NCI-H146 treated with DMSO at 0.1 percent for 48 hours (cell line): Measurements from ENCODE around the gene ALG1.
"Not testable (repeated sequence)": the region's sequence is repeated elsewhere in the genome, so short reads cannot be mapped to it uniquely, and the experiment has no call there.

Experiments used
- DNase-seq: peaks from one replicate; lab custom pipeline; 2025; ENCODE audit not compliant: unreplicated experiment; lab: John Stamatoyannopoulos, UW

ALG1 gene

DNA sequence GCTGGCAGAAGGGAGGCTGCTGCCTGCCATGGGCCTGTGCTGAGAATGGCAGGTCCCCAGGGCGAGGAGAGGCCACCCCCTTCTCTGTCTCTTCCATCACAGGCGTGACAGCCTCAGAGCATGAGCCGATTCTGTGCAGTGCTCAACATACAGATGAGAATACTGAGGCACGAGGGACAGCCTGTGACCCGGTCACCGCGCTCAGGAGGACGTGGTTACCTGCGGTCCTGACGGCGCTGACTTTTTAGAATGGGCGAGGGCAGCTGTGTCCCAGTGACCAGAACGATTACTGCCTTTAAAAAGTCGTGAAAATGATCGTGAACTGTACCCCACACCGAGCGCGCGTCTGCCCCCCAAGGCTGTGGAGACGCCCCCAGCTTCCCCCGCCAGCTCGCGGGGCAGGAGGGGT, 25.4 kb downstream of the ALG1 start:
- not testable (repeated sequence) for DNase-seq

DNA sequence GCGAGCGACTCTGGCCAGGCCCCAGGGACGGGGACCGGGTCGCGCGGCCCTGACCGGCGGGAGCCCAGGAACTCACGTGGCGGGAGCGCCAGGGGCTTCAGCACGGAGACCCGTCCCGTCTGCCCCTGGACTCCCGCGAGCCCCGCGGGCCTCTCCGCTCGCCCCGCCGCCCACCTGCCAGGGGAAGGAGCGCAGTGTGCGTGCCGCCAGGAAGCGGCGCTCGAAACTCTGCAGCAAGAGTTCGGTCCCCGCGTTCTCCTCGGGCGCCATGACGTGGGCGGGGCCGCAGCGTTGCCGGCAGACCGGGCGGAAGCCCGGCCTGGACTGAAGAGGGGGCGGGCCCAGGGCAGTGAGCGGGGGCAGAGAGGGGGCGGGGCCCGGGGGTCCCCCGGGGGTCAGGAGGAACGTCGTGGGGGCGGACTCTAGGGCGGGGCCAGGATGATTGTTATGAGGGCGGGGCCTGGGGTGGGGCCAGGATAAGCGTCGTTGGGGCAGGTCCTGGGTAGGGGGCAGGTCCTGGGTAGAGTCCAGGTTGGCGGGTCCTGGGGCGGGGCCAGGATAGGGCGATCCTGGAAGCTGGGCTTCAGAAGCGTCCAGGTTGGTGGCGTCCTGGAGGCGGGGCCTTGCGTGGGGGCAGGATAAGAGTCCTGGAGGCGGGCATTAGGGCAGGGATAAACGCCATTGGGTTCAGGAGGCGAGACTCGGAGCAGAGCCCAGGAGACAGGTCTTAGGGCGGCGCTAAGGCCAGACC, 26.0 kb downstream of the ALG1 start, which contains the start of gene EEF2KMT:
TSS of gene EEF2KMT (minus strand) at position 326 of the 751 bp plus-strand sequence. CDS start at position 270, 56 bp downstream.
- DNase-seq, result peak; percentile 99

DNA sequence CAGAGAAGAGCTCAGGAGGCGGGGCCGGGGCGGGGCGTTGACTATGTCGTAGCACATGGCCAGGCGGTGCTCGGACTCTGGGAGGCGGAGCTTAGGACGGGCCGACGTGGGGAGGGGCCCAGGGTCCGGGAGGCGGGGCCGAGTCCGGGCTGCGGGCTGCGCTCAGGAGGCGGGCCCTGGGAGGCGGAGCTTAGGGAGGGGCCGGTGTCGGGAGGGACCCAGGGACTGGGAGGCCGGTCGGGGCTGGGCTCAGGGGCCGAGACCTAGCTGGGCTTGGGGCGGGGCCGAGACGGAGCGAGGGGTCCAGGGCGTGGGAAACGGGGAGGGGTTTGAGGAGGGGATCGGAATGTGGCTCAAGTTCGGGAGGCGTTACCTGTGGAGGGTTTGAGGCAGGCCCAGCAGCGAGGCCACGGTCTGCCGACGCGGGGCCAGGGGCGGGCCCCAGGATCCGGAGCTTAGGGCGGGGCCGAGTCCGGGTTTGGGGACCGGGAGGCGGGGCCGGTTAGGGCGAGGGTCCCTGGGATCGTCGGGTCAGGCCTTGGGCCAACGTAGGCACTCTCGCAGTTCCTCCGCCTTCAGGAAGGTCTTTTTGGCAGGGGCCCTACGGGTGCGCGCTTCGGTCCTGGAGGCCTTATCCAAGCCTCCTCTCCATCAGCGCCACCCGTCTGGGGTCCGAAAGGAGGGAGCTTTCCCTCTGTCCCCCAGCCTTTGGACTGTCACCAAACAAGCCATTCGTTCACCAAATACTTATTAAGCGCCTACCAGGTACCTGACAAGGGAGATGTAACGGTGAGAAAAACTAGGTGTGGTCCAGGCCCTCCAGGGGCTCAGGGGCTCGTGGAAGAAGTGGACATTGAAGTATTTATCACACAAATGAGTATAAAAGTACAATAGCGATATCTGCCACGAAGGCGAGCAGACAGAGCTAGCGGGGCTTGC, 26.8 kb downstream of the ALG1 start:
- DNase-seq, result peak; percentile 6

DNA sequence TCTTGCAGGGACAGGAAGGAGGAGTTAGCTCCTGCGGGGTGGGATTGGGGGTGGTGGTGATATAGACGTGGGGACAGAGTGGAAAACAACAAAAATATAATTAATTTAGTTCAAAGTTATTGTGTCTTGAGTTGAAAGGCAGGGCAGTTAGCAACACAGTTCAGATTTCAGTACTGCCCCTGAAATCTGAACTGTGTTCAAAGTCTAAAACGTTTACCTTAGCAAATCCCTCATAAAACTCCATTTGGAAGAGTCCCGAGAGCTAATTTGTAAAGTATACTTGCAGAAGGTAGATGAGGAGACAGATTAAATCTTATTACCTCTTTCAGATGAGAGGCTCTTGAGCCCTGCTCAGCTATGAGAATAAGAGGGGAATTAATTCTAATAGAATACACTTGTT, 27.5 kb downstream of the ALG1 start:
- DNase-seq, result not testable (repeated sequence)

DNA sequence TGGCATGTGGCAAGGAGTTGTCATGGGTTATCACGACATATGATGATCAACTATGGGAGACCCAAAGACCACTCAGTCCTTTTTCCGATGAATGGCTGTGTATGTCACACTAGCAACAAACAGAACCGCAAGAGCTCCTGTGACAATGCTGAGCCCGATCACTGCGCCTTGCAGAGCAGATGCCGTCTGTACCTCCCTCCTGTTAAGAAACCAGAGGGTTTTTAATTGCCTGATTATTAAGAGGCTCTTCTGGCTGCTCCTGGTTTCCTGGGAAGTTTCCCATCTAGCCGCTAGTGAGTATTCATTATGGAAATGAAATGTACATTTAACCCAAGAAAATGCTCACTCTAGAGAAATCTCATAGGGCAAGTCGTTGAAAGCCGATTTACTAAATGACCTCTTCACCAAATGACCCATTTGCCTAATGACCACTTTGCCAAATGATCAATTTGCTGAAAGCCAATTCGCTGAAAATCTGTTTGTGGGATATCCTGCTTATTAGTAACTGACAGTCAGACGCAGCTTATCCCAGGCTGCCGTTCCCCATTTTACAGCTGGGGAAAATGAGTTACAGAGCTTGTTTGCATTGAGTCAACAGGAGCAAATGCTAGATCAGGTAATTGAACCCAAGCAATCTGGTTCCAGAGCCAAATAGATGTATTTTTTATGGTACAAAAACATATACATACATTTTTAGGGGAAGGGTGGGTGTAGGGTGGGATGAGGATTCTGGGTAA, 31.8 kb downstream of the ALG1 start:
- not testable (repeated sequence) for DNase-seq

DNA sequence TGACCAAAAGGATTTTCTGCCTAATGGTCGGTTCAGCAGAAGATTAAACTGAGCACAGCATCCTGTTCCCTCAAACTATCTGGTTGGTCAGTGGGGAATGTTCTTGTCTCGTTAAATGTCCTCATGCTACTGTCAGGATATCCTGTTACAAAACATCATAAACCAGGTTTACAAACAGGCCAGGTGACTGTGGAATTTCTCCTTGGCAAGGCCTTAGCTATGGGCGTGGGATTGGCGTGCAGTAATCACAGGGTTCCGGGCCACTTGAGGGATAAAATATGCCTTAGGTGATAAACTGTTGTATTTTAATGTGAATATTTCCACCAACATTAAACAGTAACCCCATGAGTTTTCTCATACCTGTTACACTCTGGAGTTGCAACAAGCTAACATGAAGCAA, 33.4 kb downstream of the ALG1 start:
- not testable (repeated sequence) for DNase-seq

DNA sequence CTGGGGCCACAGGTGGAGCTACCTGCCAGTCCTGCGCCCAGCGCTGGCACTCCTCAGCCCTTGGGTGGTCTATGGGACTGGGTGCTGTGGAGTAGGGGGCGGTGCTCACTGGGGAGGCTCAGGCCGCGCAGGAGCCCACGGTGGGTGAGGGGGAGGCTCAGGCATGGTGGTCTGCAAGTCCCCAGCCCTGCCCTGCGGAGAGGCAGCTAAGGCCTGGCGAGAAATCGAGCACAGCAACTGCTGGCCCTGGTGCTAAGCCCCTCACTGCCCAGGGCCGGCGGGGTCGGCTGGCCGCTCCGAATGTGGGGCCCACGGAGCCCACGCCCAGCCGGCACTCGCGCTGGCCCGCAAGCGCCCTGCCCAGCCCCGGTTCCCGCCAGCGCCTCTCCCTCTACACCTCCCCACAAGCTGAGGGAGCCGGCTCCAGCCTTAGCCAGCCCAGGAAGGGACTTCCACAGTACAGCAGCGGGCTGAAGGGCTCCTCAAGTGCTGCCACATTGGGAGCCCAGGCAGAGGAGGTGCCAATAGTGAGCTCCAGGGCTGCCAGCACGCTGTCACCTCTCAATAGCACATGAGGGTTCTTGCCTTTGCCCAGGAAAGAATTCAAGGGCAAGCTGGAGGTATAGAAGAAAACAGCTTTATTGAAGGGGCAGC, 37.0 kb downstream of the ALG1 start:
- no peak for DNase-seq

DNA sequence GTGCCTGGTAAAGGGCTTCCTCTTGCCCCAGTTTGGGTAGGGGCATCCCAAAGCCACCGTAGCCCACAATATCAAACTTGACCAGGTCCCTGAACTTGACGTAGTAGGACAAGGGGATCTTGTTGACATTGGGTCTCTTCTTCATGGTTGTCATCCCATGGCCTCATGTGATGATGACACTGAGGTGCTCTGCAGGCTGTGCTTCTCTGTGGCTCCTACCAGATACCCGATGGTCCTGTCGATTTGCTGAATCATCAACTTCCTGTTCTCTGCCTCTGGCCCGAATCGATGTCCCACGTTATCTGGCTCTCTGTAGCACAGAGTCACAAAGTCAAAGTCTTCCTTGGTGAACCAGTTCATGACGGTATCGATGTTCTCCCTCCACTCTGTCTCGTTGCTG, 39.3 kb downstream of the ALG1 start:
- DNase-seq, result not testable (repeated sequence)

DNA sequence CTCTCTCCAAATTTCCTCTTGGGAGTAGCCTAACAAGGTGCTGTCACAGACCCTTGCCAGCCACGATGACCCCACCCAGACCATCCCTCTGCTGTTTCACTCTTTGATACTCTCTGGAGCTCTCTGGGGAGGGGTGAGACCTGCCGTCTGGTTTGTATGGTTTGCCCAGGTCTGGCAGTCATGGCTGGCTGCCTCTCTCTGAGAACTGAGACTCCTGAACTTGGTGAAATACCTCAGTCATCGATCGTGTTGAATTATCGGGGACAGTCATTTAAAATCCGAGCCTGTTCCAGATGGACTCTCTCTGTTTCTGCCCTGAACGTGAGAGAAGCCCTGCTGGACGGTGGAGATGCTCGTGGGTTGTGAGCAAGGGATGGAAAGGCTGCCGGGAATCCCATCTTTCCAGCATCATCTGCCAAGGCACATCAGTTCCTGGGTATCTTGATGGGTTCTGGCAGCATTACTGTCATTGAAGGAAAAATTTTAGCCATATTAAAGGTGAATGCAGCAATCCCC, 45.2 kb downstream of the ALG1 start:
- DNase-seq, result not testable (repeated sequence)

DNA sequence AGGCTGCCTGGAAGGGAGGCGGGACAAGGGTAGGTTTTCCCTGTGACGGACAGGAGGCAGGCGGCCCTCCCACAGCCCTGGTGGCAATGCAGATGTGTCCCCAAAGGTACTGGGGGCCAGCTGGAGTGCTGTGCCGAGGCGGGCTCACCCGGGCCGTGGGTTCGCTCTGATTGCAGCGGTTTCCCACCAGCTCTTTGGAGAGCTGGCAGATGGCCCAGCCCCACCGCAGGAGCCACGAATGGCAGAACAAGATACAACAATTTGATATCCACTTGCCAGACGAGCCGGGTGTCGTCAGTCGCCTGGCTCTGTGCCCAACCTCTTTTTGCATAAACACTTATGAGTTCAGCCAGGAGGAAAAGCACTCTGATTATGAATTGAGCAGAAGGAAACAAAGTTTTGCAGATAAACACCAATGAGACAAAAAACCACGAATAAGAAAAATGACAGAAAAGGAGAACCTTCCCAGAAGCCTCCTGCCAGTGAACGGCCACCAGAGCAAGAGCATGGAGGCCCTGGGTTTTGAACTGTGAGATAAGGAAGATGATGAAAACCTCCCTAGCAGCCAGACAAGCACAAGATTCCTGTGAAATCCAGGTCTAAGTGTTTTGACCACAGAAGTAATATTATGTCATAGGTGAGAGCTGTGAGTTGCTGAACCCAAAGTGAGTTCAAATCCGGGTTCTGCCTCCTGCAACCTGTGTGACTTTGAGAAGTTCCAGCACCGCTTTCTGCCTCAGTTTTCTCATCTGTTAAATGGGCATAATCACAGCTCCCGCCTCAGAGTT, 45.9 kb downstream of the ALG1 start:
- not testable (repeated sequence) for DNase-seq

DNA sequence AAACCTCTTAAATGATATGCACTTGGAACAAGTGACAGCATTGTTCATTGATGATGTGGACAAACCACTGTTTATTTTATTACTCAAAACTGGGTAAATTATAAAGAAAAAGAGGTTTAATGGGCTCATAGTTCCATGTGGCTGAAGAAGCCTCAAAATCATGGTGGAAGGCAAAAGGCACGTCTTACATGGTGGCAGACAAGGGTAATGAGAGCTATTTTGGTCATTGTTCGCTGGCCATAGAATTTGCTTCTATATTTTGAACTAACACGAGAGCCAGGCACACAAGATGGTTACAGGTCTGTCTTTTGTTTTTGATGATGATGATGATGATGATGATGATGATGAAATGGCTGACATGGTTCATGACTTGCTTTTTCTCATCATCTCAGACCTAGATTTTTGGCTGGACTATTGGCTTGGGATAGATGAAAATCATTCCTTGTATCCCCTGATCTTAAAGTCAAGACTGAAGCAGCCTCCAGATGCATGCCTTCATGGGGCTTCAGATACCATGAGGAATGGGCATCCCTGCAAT, 59.9 kb downstream of the ALG1 start:
- DNase-seq, result not testable (repeated sequence)

DNA sequence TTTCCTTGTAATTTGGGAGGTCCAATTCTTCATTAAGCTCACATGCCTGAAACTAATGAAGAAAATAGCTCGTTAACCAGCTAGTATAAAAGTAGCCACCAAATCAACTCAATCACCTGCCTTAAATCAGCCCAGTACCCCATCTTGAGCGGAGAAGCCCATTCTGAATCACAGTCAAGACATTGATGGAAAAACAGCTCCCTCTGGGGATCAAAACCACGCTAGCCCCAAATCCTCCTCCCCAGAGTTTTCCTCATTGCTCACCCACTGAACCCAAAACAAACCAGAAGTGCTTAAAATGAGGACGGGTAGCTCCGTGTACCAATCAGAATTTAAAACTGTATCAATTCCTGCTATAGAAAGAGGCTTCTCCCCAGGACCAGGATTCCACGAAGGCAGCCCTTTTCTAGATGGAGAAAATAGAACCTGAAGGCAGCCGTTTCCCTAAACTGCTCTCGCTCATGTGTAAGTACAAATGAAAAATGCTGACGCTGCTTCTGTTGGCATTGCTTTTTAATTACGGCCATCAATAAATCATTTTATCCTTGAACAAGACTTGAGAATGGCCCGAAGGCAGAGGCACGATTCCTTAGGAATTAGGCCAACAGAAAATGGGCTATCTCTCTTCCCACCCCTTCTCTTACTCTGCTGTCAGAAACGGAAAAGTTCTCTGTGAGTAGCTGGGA, 61.4 kb downstream of the ALG1 start:
- not testable (repeated sequence) for DNase-seq

DNA sequence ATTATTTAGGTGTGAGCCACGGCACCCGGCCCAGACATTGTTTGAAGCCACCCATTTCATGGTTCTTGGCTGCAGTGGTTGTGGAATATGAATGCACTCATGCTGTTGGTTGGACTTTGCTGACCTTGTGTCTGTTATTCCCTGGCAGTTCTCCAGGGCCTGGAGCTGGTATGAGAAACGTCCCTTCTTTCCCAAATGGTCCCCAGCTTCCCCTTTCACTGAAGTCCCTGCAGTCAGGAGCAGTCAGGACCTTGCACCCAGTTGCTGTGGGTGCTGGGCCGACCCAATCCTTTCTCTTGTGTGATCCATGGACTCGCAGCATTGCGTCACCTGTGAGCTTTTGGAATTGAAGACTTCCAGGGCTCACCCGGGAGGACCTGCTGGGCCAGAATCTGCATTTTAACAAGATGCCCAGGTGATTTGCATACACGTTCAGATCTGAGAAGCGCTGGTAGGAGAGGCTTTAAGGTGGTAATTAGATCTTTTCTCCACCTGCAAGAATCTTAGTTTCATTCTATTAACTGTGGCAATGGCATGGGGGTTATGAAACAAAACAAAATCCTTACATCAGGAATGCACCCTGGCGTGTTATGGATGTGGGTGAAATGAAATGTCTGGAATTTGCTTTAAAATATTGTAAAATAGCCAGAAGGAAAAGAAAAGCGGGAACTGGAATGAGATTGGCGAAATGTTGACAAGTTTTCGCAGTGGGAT, 63.3 kb downstream of the ALG1 start:
- DNase-seq, result not testable (repeated sequence)
